Loucy (cell line): ENCODE data around the gene HBEGF.

ENCODE experiments used
- H2AFZ ChIP-seq: fragments of 200-600 bp; sonication (generic); 2 replicates; pipeline ENCODE4 v1.6.0; 2016; ENCODE audit warnings: antibody characterized with exemption, mild to moderate bottlenecking, low read length, moderate library complexity
- H3F3A ChIP-seq: fragments of 200-600 bp; 2 replicates; pipeline ENCODE4 v1.6.0; 2016; ENCODE audit warnings: antibody characterized with exemption, low read depth, mild to moderate bottlenecking
- H3K27me3 ChIP-seq: fragments of 200-600 bp; sonication (generic); 2 replicates; pipeline ENCODE4 v1.6.1; 2014; ENCODE audit warnings: low read length, mild to moderate bottlenecking; ENCODE audit not compliant: insufficient read depth, poor library complexity, severe bottlenecking
- H3K36me3 ChIP-seq: fragments of 200-600 bp; sonication (generic); 2 replicates; pipeline ENCODE4 v1.6.1; 2016; ENCODE audit warnings: low read length; ENCODE audit not compliant: insufficient read depth
- H3K4me1 ChIP-seq: fragments of 200-600 bp; sonication (generic); 2 replicates; pipeline ENCODE4 v1.5.1; 2014; ENCODE audit warnings: low read length, mild to moderate bottlenecking; ENCODE audit not compliant: insufficient read depth, poor library complexity, severe bottlenecking
- H3K4me2 ChIP-seq: fragments of 200-600 bp; sonication (generic); 2 replicates; pipeline ENCODE4 v1.6.0; 2014; ENCODE audit warnings: antibody characterized with exemption, low read length, low read depth, mild to moderate bottlenecking; ENCODE audit not compliant: poor library complexity, severe bottlenecking
- H3K4me3 ChIP-seq: fragments of 200-600 bp; sonication (generic); 2 replicates; pipeline ENCODE4 v1.5.1; 2014; ENCODE audit warnings: low read length, mild to moderate bottlenecking, mixed read lengths; ENCODE audit not compliant: poor library complexity, severe bottlenecking
- H3K79me2 ChIP-seq: fragments of 200-600 bp; sonication (generic); 2 replicates; pipeline ENCODE4 v1.6.1; 2014; ENCODE audit warnings: low read length; ENCODE audit not compliant: insufficient read depth
- H3K9ac ChIP-seq: fragments of 200-600 bp; sonication (generic); 2 replicates; pipeline ENCODE4 v1.6.0; 2014; ENCODE audit warnings: mild to moderate bottlenecking, low read depth, low read length, moderate library complexity; ENCODE audit not compliant: poor library complexity, severe bottlenecking
- H3K9me2 ChIP-seq: fragments of 200-600 bp; sonication (generic); replicated peaks from 2 replicates; pipeline ENCODE4 v1.6.1; 2016; ENCODE audit warnings: low read depth, low read length, mixed read lengths
- H3K9me3 ChIP-seq: fragments of 200-600 bp; sonication (generic); 2 replicates; pipeline ENCODE4 v1.6.1; 2014; ENCODE audit warnings: mild to moderate bottlenecking, antibody characterized with exemption, low read length, low read depth; ENCODE audit not compliant: insufficient read depth
- H4K20me1 ChIP-seq: fragments of 200-600 bp; sonication (generic); 2 replicates; pipeline ENCODE4 v1.6.0; 2014; ENCODE audit warnings: antibody characterized with exemption, low read length, mild to moderate bottlenecking; ENCODE audit not compliant: insufficient read depth, poor library complexity, severe bottlenecking
- CTCF ChIP-seq: fragments of 200-600 bp; sonication (generic); conservative IDR thresholded peaks from 2 replicates; pipeline ENCODE4 v1.5.1; 2014; ENCODE audit warnings: mild to moderate bottlenecking, antibody characterized with exemption, low read length
- EZH2phosphoT487 ChIP-seq: fragments of 200-600 bp; IDR thresholded peaks from 2 replicates; pipeline ENCODE4 v1.6.1; 2018; ENCODE audit warnings: antibody characterized with exemption, mild to moderate bottlenecking, moderate library complexity, borderline replicate concordance

HBEGF gene

GRCh38 chr5:140305471-140305870 is 40.9 kb downstream of the HBEGF start:
- Histone ChIP-seq H4K20me1 (peaks cover 9% of the 10 kb centered on the region), H3K9me2 (no peaks in the 10 kb centered on the region), H3K4me3 (no peak overlapping the region), H3K36me3 (no peaks in the 10 kb centered on the region), H3K9ac (no peak overlapping the region), H3K4me2 (no peak overlapping the region), H2AFZ (no peak overlapping the region), H3K4me1 (peaks cover 19% of the 10 kb centered on the region), H3K27me3 (no peaks in the 10 kb centered on the region), H3K9me3 (no peaks in the 10 kb centered on the region), H3K79me2 (peaks cover 24% of the 10 kb centered on the region), H3F3A (no peaks in the 10 kb centered on the region)
- TF ChIP-seq EZH2phosphoT487, result no peak
- TF ChIP-seq CTCF, result no peak

GRCh38 chr5:140303966-140304365 is 42.4 kb downstream of the HBEGF start:
- peaks cover 19% of the 10 kb centered on the region for H3K4me1 ChIP-seq
- H3K9me3 ChIP-seq, result no peaks in the 10 kb centered on the region
- peaks cover 9% of the 10 kb centered on the region for H4K20me1 ChIP-seq
- no peaks in the 10 kb centered on the region for H3K36me3 ChIP-seq
- no peak overlapping the region for H3K9ac ChIP-seq
- peak overlapping the region; percentile 69 for H3K4me2 ChIP-seq
- no peaks in the 10 kb centered on the region for H3K9me2 ChIP-seq
- peaks cover 30% of the 10 kb centered on the region for H3K79me2 ChIP-seq
- H3K4me3 ChIP-seq, result no peak overlapping the region
- H2AFZ ChIP-seq, result no peak overlapping the region
- no peaks in the 10 kb centered on the region for H3F3A ChIP-seq
- no peaks in the 10 kb centered on the region for H3K27me3 ChIP-seq
- TF ChIP-seq EZH2phosphoT487 (no peak), CTCF (no peak)

- H3K36me3 ChIP-seq, result no peaks in the 10 kb centered on the region
Measured at GRCh38 chr5:140302786-140303639, 43.4 kb downstream of the HBEGF start, which contains the start of gene PFDN1. TSS of gene PFDN1 (minus strand) at chr5:140303101. CDS start at chr5:140303073, 28 bp downstream.

More at GRCh38 chr5:140302786-140303639, 43.4 kb downstream of the HBEGF start, which contains the start of gene PFDN1:
- TF ChIP-seq CTCF, result no peak
- TF ChIP-seq EZH2phosphoT487, result no peak
- H3F3A ChIP-seq, result no peaks in the 10 kb centered on the region
- peak within 1 kb of the TSS; percentile 90 for H3K9ac ChIP-seq
- peak within 1 kb of the TSS; percentile 96 for H2AFZ ChIP-seq
- no peaks in the 10 kb centered on the region for H3K27me3 ChIP-seq
- peak within 1 kb of the TSS; percentile 69 for H3K4me2 ChIP-seq
- H3K9me2 ChIP-seq, result no peaks in the 10 kb centered on the region
- peaks cover 22% of the 10 kb centered on the region for H3K4me1 ChIP-seq
- H3K4me3 ChIP-seq, result peak within 1 kb of the TSS; percentile 78
- H3K9me3 ChIP-seq, result no peaks in the 10 kb centered on the region
- peaks cover 30% of the 10 kb centered on the region for H3K79me2 ChIP-seq
- H4K20me1 ChIP-seq, result peaks cover 9% of the 10 kb centered on the region
